ENCODE data around the gene ABCC2. TPM values are rescaled to one million over a fixed set of nuclear protein-coding genes. Genes with fewer than 3 reads are reported as not detected.
"Not testable (repeated sequence)": the region's sequence is repeated elsewhere in the genome, so short reads cannot be mapped to it uniquely, and the experiment has no call there.

Gene ABCC2
- total RNA-seq, 8 experiments from 2014 or later = 0.11 to 7.9 (median 0.55) TPM

DNA sequence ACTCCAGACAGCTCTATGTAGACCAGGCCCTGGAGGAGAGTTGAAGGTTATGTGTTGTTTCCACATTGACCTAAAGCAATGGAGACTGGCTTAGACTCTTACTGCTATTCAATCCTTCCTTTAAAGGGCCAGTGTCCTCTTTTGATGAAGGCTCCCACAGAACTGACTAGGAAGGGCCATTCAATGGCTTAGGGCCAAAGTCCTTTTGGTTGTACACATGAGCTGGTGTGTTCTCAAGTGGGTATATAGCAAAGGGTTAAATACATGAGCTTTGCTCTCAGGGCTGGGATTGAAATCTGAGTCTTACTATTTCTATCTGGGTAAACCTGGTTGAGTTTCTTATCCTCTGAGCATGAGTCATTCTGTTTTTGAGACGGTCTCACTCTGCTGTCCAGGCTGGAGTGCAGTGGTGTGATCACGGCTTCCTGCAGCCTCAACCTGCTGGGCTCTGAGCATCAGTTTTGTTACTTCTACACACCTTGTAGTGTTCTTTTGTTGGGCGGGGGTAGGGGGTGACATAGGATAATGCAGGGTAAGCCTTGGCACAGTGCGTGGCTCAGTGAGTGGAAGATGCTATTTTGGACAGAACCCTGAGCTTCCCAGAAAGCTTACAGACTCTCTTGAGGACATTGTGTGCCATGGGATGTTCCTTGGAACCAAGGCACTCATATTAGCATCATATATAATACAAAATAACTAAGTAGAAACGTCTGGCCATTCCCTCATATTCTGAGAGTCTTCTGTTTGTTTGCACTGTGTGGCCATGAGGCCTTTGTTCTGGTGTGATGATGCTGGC is 90.1 kb downstream of the ABCC2 start:
- no peak overlapping the region for H3K4me3 ChIP-seq
- peak in 2 of 8 experiments; percentile 23 to 29 for ATAC-seq (replicated peaks in 6 of 8)
- no peaks in the 10 kb centered on the region for H3K4me1 ChIP-seq (replicated peaks in 1 of 2)
- H3K27ac ChIP-seq = no peak overlapping the region
- in situ Hi-C loops (cut with MboI; ENCODE audit: low pct_unique_long_range_greater_than_20kb in 2 of 9, low sequenced_read_pairs in 9 of 9, unreplicated experiment in 9 of 9) = loop anchor here in 1 of 9 experiments (25.0 kb wide), 1 partner anchor 165 kb away; no protein-coding TSS in a partner anchor
- 33 to 100% (median 71%) methylated on average over 1 to 5 of the region's 5 CpGs; no CpG with 5 or more reads in 2 of the 10 experiments for WGBS, 10 experiments

DNA sequence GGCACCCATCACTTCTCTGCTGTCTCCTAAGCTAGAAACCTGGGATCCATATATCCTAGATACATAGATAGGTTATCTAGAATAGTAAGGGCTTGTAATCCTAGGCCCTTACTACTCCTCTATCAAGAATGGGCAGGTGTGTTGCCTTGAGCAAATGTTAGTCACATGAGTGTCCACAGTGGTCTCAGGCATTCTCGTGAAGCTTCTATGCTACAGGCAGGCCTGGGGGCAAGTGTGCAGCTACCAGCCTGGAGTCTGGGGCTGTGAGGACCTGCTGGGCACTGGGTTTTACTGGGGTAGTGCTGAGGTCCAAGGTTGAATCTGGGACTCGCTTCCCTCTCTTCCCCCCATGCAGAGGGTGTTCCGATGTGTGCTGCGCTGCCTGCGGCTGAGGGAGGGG is 91.4 kb downstream of the ABCC2 start:
- no peak for ATAC-seq (replicated peaks in 6 of 8)
- Histone ChIP-seq H3K4me1 (replicated peaks in 1 of 2) (no peaks in the 10 kb centered on the region), H3K27ac (no peak overlapping the region), H3K4me3 (no peak overlapping the region)
- in situ Hi-C loops (cut with MboI; ENCODE audit: low pct_unique_long_range_greater_than_20kb in 2 of 9, low sequenced_read_pairs in 9 of 9, unreplicated experiment in 9 of 9) = loop anchor here in 1 of 9 experiments (25.0 kb wide), 1 partner anchor 163 kb away; no protein-coding TSS in a partner anchor
- 73 to 100% (median 88%) methylated on average over 1 to 5 of the region's 5 CpGs; no CpG with 5 or more reads in 3 of the 10 experiments for WGBS, 10 experiments

DNA sequence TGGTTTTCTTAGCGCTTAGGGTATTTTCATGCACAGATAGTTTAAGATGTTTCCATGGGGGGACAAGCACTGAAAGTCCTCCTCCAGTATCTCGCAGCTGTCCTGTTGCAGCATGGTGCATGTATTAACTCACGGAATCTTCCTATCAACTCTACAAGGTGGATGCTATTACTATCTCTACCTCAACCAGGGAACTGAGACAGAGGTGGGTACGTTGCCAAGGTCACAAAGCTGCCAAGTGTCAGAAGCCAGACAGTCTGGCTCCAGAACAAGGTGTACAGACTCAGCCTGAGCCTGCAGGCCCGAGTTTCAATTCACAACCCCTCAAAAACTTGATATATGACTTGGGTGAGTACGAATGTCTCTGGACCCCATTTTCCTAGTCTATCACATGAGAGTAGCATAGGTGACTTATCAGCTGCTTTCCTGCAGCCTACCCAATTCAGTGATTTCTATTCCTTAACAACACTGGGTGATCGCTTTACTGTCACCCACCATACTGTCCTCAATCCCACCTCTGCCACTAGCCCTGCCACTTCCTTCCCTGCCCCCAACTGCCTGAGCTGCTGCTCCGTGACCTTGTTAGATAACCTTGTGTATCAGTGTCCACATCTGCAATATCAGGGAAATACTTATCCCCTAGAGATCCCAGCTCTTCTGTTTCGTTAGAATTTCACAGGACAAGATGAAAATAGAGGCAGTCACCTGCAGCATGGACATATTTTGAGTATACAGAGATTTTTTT is 92.1 kb downstream of the ABCC2 start:
- H3K4me3 ChIP-seq = no peak overlapping the region
- in situ Hi-C loops (cut with MboI; ENCODE audit: low pct_unique_long_range_greater_than_20kb in 2 of 9, low sequenced_read_pairs in 9 of 9, unreplicated experiment in 9 of 9) = loop anchor here in 1 of 9 experiments (25.0 kb wide), 1 partner anchor 163 kb away; no protein-coding TSS in a partner anchor
- H3K27ac ChIP-seq = no peak overlapping the region
- 74 to 100% (median 88%) methylated on average over 1 to 9 of the region's 9 CpGs; no CpG with 5 or more reads in 2 of the 10 experiments for WGBS, 10 experiments
- no peak for ATAC-seq (replicated peaks in 6 of 8)
- no peaks in the 10 kb centered on the region for H3K4me1 ChIP-seq (replicated peaks in 1 of 2)

DNA sequence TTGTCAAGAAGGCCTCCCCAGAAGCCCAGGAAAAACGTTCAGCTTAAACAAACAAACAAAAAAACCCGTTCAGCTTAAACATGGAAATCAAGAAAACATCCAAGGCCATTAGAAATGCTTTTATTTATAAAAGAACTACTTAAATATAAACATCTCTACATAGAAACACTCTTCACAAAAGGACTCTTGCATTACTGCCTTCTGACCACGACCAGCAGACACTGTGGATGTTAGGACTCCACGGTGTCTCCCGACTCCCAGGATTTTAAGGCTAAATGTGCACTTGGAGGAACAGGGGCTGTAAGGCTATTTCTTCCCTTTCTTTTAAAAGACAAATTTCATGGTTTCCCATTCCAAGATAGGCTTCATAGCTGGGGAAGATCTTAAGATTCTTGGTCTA is 93.0 kb downstream of the ABCC2 start:
- no peaks in the 10 kb centered on the region for H3K4me1 ChIP-seq (replicated peaks in 1 of 2)
- no peak overlapping the region for H3K4me3 ChIP-seq
- WGBS, 10 experiments = 74 to 100% (median 88%) methylated on average over 1 to 5 of the region's 5 CpGs; no CpG with 5 or more reads in 2 of the 10 experiments
- in situ Hi-C loops (cut with MboI; ENCODE audit: low pct_unique_long_range_greater_than_20kb in 2 of 9, low sequenced_read_pairs in 9 of 9, unreplicated experiment in 9 of 9) = no loop called here
- no peak for ATAC-seq (replicated peaks in 6 of 8)
- no peak overlapping the region for H3K27ac ChIP-seq

DNA sequence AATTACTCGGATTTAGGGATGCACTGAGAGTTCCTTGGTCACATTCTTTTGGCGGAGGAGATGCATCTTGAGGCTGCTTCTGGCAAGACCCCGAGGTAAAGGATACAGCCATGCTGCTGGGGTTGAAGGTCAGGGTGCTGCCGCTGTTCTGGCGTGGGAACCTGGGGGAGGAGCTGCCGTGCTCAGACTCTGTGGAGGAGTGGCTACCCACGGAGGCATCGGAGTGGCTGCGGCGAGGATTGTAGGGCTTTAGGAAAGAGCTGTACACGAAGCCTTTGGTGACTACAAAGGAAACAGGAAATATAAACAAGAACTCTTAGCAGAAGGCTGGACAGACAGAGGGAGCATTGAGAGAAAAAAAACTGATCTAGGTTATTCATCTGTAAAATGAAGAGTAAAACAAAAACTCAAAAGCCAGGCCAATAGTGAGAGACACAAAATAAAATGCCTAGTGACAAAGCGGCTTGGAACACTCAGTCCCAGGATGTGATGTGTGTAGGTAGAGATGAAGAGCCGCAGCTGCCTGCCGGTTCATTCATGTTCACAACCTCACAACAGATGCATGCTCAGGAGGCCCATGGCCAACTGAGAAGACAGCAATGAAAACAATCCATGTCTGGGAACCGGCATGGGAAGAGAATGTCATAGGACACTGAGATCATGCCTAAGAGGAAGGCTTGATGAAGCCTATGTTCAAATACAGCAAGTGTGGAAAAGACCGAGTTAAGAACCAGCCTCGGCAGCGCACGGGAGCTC is 97.8 kb downstream of the ABCC2 start:
- in situ Hi-C loops (cut with MboI; ENCODE audit: low pct_unique_long_range_greater_than_20kb in 2 of 9, low sequenced_read_pairs in 9 of 9, unreplicated experiment in 9 of 9) = no loop called here
- 82 to 100% (median 86%) methylated on average over 2 to 14 of the region's 19 CpGs; no CpG with 5 or more reads in 2 of the 10 experiments for WGBS, 10 experiments

DNA sequence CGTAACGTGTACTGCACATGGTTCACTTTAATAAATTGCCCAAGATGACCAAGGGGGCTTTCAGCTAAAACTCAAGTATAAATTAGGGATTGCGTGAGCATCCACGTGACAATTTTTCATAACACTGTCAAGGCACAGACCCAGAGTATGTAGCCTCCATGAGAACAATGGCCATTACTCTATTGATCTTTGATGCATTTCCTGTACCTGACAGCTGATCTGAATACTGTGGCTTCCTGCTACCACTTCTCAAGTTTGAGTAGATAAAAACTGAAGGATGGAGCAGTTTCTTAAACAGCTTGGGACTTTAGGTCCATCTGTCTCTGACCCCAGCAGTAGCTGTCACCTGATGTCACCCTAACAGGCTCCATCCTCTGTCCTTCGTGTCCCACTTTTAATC is 98.9 kb downstream of the ABCC2 start:
- H3K27ac ChIP-seq = no peak overlapping the region
- H3K4me3 ChIP-seq = no peak overlapping the region
- no peak for ATAC-seq (replicated peaks in 6 of 8)
- in situ Hi-C loops (cut with MboI; ENCODE audit: low pct_unique_long_range_greater_than_20kb in 2 of 9, low sequenced_read_pairs in 9 of 9, unreplicated experiment in 9 of 9) = no loop called here
- H3K4me1 ChIP-seq (replicated peaks in 1 of 2) = no peaks in the 10 kb centered on the region
- WGBS, 10 experiments = 80 to 100% (median 95%) methylated on average over 1 to 5 of the region's 5 CpGs; no CpG with 5 or more reads in 1 of the 10 experiments

More for the DNA sequence above, 97.8 kb downstream of the ABCC2 start:
- Histone ChIP-seq H3K4me3 (no peak overlapping the region), H3K27ac (no peak overlapping the region), H3K4me1 (replicated peaks in 1 of 2) (no peaks in the 10 kb centered on the region)
- ATAC-seq (replicated peaks in 6 of 8) = no peak

DNA sequence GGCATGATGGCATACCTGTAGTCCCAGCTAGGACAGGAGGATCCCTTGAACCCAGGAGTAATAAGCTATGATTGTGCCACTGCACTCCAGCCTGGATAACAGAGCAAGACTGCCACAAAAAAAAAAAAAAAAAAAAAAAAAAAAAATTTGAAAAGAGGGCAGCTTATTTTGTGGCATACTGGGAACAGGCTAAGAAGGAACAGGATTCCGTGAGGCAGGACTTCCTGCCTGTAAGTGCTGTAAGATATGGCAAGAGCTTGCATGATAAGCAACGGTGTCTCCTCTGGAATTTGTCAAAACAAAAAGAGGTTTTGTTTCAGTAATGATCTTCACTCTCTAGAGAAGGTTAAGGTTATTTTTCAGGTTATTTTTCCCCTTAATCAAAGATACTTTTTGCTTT is 101.1 kb downstream of the ABCC2 start:
- 17 to 100% (median 90%) methylated on average over 1 to 2 of the region's 2 CpGs for WGBS, 10 experiments
- no peak for ATAC-seq (replicated peaks in 6 of 8)
- in situ Hi-C loops (cut with MboI; ENCODE audit: low pct_unique_long_range_greater_than_20kb in 2 of 9, low sequenced_read_pairs in 9 of 9, unreplicated experiment in 9 of 9) = no loop called here
- no peaks in the 10 kb centered on the region for H3K4me1 ChIP-seq (replicated peaks in 1 of 2)
- no peak overlapping the region for H3K27ac ChIP-seq
- H3K4me3 ChIP-seq = no peak overlapping the region

DNA sequence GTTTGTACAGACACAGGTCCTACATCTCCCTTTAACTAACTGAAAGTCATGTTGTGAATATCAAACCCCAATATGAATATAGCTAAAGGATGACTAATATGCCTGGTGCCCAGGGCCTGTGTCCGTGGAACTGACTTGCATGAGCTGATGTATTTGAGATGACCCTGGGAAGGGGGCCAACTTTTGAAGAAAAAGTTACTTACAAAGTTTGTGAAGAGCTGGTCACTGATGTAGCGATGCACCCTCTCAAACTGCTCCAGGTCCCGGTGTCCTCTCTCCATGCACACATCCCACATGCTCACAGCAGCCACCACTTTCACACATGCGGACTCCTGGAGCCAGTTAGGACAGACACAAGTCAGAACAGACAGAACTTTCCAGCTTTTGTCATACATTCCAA is 106.2 kb downstream of the ABCC2 start:
- peak in 2 of 8 experiments; percentile 87 to 94 for ATAC-seq (replicated peaks in 6 of 8)
- no peak overlapping the region for H3K27ac ChIP-seq
- H3K4me3 ChIP-seq = no peak overlapping the region
- in situ Hi-C loops (cut with MboI; ENCODE audit: low pct_unique_long_range_greater_than_20kb in 2 of 9, low sequenced_read_pairs in 9 of 9, unreplicated experiment in 9 of 9) = no loop called here
- WGBS, 10 experiments = 0 to 100% (median 96%) methylated on average over 1 to 3 of the region's 4 CpGs
- H3K4me1 ChIP-seq (replicated peaks in 1 of 2) = no peaks in the 10 kb centered on the region

DNA sequence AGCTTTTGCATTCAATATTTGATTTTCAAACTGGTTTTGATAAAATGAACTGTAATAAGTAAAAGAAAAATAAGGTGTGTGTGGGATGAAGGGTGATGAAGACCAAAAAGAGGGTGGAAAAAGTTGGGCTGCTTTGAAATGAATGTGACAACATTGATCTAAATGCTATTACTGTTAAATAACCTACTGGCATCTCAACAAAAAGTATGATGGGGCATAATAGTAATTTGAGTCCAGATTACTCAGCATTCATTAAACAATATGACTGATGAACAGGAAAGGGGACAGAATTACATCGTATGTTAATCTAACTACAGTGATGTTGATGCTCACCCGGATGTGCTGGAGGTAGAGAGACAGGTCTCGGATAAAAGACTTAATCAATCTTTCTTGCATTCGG is 112.2 kb downstream of the ABCC2 start:
- H3K27ac ChIP-seq = no peak overlapping the region
- 92 to 100% (median 96%) methylated on average over 2 to 4 of the region's 4 CpGs; no CpG with 5 or more reads in 1 of the 10 experiments for WGBS, 10 experiments
- H3K4me1 ChIP-seq (replicated peaks in 1 of 2) = no peaks in the 10 kb centered on the region
- in situ Hi-C loops (cut with MboI; ENCODE audit: low pct_unique_long_range_greater_than_20kb in 2 of 9, low sequenced_read_pairs in 9 of 9, unreplicated experiment in 9 of 9) = no loop called here
- H3K4me3 ChIP-seq = no peak overlapping the region
- ATAC-seq (replicated peaks in 6 of 8) = no peak

DNA sequence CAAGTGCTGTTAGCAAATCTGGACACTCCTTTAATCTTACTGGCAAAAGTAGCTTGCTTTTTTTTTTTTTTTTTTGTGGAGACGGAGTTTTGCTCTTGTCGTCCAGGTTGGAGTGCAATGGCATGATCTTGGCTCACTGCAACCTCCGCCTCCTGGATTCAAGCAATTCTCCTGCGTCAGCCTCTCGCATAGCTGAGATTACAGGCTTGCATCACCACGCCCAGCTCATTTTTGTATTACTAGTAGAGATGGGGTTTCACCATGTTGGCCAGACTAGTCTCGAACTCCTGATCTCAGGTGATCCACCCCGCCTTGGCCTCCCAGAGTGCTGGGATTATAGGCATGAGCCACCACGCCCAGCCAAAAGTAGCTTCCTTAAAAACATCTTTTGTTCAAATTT is 112.6 kb downstream of the ABCC2 start:
- in situ Hi-C loops (cut with MboI; ENCODE audit: low pct_unique_long_range_greater_than_20kb in 2 of 9, low sequenced_read_pairs in 9 of 9, unreplicated experiment in 9 of 9); H3K27ac ChIP-seq; H3K4me3 ChIP-seq; H3K4me1 ChIP-seq (replicated peaks in 1 of 2); ATAC-seq (replicated peaks in 6 of 8): not testable (repeated sequence)
- 92 to 100% (median 95%) methylated on average over 2 to 6 of the region's 9 CpGs; no CpG with 5 or more reads in 3 of the 10 experiments for WGBS, 10 experiments

DNA sequence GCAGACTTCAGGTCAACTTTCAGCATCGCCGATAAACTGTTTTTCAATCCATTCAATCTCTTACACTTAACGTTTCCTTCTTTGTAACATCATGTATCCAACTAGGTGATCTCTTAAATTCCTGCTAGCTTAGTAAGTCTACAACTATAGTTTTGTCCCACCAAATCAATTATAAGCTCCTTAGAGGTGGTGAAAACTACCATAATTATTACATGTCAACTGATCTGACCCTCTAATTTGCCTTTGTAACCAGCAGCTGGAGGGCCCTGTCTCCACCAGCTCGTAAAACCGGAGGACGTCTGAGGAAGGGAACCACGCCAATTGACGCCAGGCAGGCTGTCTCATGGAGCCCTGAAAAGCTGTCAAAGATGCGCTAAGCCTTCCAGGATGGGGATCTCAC is 113.4 kb downstream of the ABCC2 start:
- ATAC-seq (replicated peaks in 6 of 8) = no peak
- Histone ChIP-seq H3K27ac (no peak overlapping the region), H3K4me1 (replicated peaks in 1 of 2) (no peaks in the 10 kb centered on the region), H3K4me3 (no peak overlapping the region)
- 80 to 100% (median 96%) methylated on average over 1 to 8 of the region's 9 CpGs for WGBS, 10 experiments
- in situ Hi-C loops (cut with MboI; ENCODE audit: low pct_unique_long_range_greater_than_20kb in 2 of 9, low sequenced_read_pairs in 9 of 9, unreplicated experiment in 9 of 9) = no loop called here
